ENCODE results near the gene TTLL10. TPM values are rescaled to one million over a fixed set of nuclear protein-coding genes. Genes with fewer than 3 reads are reported as not detected.

The TTLL10 gene
- total RNA-seq, 1 experiment from 2014 or later = 0.68 TPM

- Histone ChIP-seq H3K14ac (ENCODE audit: insufficient read depth, low read length) (no peak within 1 kb of the TSS; the same call in 1 of the 2 replicates), H2BK20ac (ENCODE audit: low read depth, low read length, poor library complexity, severe bottlenecking) (no peak within 1 kb of the TSS), H3K23ac (ENCODE audit: insufficient read length, low read depth, low read length) (no peak within 1 kb of the TSS), H4K5ac (ENCODE audit: insufficient read length, low read depth, low read length) (no peak within 1 kb of the TSS), H2AK5ac (ENCODE audit: insufficient read length, low read length) (no peak within 1 kb of the TSS), H3K9ac (ENCODE audit: extremely low read depth, insufficient read length, low read length) (no peak within 1 kb of the TSS), H3K9me3 (ENCODE audit: control insufficient read depth, low read depth, low read length) (no peaks in the 10 kb centered on the region), H4K8ac (replicated peaks; ENCODE audit: insufficient read length, low read depth, low read length) (no peak within 1 kb of the TSS), H3K79me1 (ENCODE audit: insufficient read depth, low read depth, low read length, poor library complexity, severe bottlenecking) (no peaks in the 10 kb centered on the region), H3K4me1 (ENCODE audit: insufficient read depth, low read length) (no peaks in the 10 kb centered on the region), H3T11ph (ENCODE audit: low read length) (no peak within 1 kb of the TSS), H4K20me1 (ENCODE audit: control insufficient read depth, insufficient read depth, insufficient read length) (no peaks in the 10 kb centered on the region), H3K79me2 (ENCODE audit: insufficient read depth, low read length) (no peaks in the 10 kb centered on the region), H3K18ac (ENCODE audit: insufficient read length, low read depth, low read length) (no peak within 1 kb of the TSS), H3K4ac (ENCODE audit: low read depth, low read length) (no peak within 1 kb of the TSS), H3K4me2 (ENCODE audit: insufficient read depth, insufficient read length, low read length) (peak within 1 kb of the TSS; percentile 76), H2BK12ac (ENCODE audit: insufficient read length, low read depth, low read length) (no peak within 1 kb of the TSS), H2BK5ac (ENCODE audit: insufficient read length, low read length) (no peak within 1 kb of the TSS), H2BK120ac (ENCODE audit: low read depth, low read length, poor library complexity, severe bottlenecking) (no peak within 1 kb of the TSS), H4K91ac (ENCODE audit: insufficient read length, low read depth, low read length) (no peak within 1 kb of the TSS), H2AFZ (ENCODE audit: low read length) (no peak within 1 kb of the TSS), H3K27me3 (ENCODE audit: insufficient read depth, low read length) (no peaks in the 10 kb centered on the region; the same call in 1 of the 2 replicates), H3K23me2 (ENCODE audit: insufficient read length, low read depth, low read length, poor library complexity, severe bottlenecking) (peaks cover 3% of the 10 kb centered on the region), H2BK15ac (ENCODE audit: low read depth, low read length) (no peak within 1 kb of the TSS), H3K56ac (ENCODE audit: insufficient read length, low read depth, low read length) (no peak within 1 kb of the TSS), H3K27ac (ENCODE audit: insufficient read length, low read depth, low read length) (no peak within 1 kb of the TSS)
- no CpG with 5 or more reads among the region's 49 CpGs for WGBS (ENCODE audit: extremely low coverage, insufficient read length, low lambda C conversion rate)
- H3K36me3 Mint-ChIP-seq (ENCODE audit: insufficient read depth in 1 of 3, low read depth in 3 of 3) = no peaks in the 10 kb centered on the region
- TF ChIP-seq, protein P1, sequence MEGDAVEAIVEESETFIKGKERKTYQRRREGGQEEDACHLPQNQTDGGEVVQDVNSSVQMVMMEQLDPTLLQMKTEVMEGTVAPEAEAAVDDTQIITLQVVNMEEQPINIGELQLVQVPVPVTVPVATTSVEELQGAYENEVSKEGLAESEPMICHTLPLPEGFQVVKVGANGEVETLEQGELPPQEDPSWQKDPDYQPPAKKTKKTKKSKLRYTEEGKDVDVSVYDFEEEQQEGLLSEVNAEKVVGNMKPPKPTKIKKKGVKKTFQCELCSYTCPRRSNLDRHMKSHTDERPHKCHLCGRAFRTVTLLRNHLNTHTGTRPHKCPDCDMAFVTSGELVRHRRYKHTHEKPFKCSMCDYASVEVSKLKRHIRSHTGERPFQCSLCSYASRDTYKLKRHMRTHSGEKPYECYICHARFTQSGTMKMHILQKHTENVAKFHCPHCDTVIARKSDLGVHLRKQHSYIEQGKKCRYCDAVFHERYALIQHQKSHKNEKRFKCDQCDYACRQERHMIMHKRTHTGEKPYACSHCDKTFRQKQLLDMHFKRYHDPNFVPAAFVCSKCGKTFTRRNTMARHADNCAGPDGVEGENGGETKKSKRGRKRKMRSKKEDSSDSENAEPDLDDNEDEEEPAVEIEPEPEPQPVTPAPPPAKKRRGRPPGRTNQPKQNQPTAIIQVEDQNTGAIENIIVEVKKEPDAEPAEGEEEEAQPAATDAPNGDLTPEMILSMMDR (conservative IDR thresholded peaks at IDR 0.05) = no peak
- peak; percentile 76 for DNase-seq
- H3K9me3 Mint-ChIP-seq = no peaks in the 10 kb centered on the region
- H3K4me3 Mint-ChIP-seq = peak within 1 kb of the TSS; percentile 30 to 35; a peak in 3 of 5 replicates
- peaks cover 20% of the 10 kb centered on the region for H3K27me3 Mint-ChIP-seq (ENCODE audit: low read depth)
- no peak within 1 kb of the TSS for H3K27ac Mint-ChIP-seq
- H3K4me1 Mint-ChIP-seq = peaks cover 2 to 6% of the 10 kb centered on the region in 2 experiments; a peak in 2 of 4 replicates
Observed at GRCh38 chr1:1206376-1206965, 32.8 kb downstream of the TTLL10 start, which contains the start of gene TNFRSF18. TSS of gene TNFRSF18 (minus strand) at chr1:1206592. CDS start at chr1:1206571, 21 bp downstream.

Data from H9 (cell line).